ENCODE data around the gene RPP25L. TPM values are rescaled to one million over a fixed set of nuclear protein-coding genes. Genes with fewer than 3 reads are reported as not detected.

Gene RPP25L
- total and polyA plus RNA-seq, 9 of the 15 experiments (the other 6 are each of a cell fraction or from before 2014, with no cell fraction given): 16.3 to 43.7 (median 29.0) TPM

DNA sequence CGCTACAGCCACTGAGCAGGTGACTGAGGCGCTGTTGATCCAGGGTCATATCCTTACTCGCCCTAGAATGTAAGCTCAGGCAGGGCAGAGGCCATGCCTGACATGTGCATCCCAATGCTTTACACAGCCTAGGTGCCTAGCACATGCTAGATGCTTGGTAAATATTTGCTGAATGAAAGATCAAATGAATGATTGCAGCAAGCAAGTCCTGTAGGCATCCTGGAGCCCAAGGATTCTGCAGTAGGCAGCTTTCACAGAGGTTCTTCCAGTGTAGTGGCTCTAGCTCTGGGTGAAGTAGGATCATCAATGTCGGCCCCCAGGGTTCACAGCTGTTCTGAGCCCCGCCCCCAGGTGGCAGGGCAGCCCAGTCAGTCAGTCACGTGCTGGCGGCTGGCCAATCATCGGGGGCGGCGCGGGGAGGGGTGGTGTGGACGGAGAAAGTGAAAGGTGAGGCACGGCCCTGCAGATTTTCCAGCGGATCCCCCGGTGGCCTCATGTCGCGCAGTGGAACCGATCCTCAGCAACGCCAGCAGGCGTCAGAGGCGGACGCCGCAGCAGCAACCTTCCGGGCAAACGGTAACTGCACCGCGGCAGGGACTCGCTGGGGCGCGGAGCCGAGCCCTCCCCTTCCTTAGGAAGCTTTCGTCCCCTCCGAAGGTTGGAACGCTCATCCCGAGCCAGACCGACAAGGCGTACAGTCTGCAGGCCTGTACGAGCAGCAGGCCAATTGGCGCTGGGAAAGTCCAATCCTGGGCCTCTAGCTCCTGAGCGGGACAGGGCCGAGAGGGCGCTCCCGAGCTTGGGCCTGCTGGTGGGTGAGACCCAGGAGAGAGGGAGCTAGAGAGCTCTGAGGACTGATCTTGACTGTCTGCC is 34.5 kb upstream of the RPP25L start, which contains the start of gene GALT (continued):
- TF ChIP-seq, protein P1, sequence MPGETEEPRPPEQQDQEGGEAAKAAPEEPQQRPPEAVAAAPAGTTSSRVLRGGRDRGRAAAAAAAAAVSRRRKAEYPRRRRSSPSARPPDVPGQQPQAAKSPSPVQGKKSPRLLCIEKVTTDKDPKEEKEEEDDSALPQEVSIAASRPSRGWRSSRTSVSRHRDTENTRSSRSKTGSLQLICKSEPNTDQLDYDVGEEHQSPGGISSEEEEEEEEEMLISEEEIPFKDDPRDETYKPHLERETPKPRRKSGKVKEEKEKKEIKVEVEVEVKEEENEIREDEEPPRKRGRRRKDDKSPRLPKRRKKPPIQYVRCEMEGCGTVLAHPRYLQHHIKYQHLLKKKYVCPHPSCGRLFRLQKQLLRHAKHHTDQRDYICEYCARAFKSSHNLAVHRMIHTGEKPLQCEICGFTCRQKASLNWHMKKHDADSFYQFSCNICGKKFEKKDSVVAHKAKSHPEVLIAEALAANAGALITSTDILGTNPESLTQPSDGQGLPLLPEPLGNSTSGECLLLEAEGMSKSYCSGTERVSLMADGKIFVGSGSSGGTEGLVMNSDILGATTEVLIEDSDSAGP (CRISPR knock-in tag; IDR thresholded peaks at IDR 0.05): peak; percentile 65; the same call in 1 of the 2 replicates
- TF ChIP-seq, protein P2, sequence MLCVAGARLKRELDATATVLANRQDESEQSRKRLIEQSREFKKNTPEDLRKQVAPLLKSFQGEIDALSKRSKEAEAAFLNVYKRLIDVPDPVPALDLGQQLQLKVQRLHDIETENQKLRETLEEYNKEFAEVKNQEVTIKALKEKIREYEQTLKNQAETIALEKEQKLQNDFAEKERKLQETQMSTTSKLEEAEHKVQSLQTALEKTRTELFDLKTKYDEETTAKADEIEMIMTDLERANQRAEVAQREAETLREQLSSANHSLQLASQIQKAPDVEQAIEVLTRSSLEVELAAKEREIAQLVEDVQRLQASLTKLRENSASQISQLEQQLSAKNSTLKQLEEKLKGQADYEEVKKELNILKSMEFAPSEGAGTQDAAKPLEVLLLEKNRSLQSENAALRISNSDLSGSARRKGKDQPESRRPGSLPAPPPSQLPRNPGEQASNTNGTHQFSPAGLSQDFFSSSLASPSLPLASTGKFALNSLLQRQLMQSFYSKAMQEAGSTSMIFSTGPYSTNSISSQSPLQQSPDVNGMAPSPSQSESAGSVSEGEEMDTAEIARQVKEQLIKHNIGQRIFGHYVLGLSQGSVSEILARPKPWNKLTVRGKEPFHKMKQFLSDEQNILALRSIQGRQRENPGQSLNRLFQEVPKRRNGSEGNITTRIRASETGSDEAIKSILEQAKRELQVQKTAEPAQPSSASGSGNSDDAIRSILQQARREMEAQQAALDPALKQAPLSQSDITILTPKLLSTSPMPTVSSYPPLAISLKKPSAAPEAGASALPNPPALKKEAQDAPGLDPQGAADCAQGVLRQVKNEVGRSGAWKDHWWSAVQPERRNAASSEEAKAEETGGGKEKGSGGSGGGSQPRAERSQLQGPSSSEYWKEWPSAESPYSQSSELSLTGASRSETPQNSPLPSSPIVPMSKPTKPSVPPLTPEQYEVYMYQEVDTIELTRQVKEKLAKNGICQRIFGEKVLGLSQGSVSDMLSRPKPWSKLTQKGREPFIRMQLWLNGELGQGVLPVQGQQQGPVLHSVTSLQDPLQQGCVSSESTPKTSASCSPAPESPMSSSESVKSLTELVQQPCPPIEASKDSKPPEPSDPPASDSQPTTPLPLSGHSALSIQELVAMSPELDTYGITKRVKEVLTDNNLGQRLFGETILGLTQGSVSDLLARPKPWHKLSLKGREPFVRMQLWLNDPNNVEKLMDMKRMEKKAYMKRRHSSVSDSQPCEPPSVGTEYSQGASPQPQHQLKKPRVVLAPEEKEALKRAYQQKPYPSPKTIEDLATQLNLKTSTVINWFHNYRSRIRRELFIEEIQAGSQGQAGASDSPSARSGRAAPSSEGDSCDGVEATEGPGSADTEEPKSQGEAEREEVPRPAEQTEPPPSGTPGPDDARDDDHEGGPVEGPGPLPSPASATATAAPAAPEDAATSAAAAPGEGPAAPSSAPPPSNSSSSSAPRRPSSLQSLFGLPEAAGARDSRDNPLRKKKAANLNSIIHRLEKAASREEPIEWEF (CRISPR knock-in tag; IDR thresholded peaks at IDR 0.05): no peak
- TF ChIP-seq, protein P3, sequence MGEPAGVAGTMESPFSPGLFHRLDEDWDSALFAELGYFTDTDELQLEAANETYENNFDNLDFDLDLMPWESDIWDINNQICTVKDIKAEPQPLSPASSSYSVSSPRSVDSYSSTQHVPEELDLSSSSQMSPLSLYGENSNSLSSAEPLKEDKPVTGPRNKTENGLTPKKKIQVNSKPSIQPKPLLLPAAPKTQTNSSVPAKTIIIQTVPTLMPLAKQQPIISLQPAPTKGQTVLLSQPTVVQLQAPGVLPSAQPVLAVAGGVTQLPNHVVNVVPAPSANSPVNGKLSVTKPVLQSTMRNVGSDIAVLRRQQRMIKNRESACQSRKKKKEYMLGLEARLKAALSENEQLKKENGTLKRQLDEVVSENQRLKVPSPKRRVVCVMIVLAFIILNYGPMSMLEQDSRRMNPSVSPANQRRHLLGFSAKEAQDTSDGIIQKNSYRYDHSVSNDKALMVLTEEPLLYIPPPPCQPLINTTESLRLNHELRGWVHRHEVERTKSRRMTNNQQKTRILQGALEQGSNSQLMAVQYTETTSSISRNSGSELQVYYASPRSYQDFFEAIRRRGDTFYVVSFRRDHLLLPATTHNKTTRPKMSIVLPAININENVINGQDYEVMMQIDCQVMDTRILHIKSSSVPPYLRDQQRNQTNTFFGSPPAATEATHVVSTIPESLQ (CRISPR knock-in tag; IDR thresholded peaks at IDR 0.05): 0 out of 2 replicates have a peak, but pooled peaks have one; percentile 17
- TF ChIP-seq FOXK2 (conservative IDR thresholded peaks at IDR 0.05 in 1 of 2, IDR thresholded peaks at IDR 0.05 in 1 of 2; ENCODE audit: low read depth in 2 of 2): peak; percentile 37 to 70; a peak in 3 of 4 replicates
- TF ChIP-seq MCM7 (IDR thresholded peaks at IDR 0.05): no peak
- TF ChIP-seq RAD21 (CRISPR knock-in tag; conservative IDR thresholded peaks at IDR 0.05 in 1 of 2, IDR thresholded peaks at IDR 0.05 in 1 of 2): 0 out of 4 replicates have a peak, but pooled peaks of 1 of the 2 experiments have one; percentile 31
- TF ChIP-seq TEAD4 (IDR thresholded peaks at IDR 0.05; ENCODE audit: low read length): no peak
- no peak for TF ChIP-seq TEAD4 (CRISPR knock-in tag; IDR thresholded peaks at IDR 0.05; ENCODE audit: borderline replicate concordance)
- TF ChIP-seq CXXC5 (CRISPR knock-in tag; IDR thresholded peaks at IDR 0.05): peak; percentile 52
- TF ChIP-seq SIN3A (IDR thresholded peaks at IDR 0.05; ENCODE audit: borderline replicate concordance in 2 of 2, control insufficient read depth in 1 of 2, low read depth in 2 of 2, low read length in 2 of 2): peak; percentile 42 to 86; a peak in 2 of 4 replicates
- TF ChIP-seq L3MBTL2 (IDR thresholded peaks at IDR 0.05): peak; percentile 69
- TF ChIP-seq, protein P4, sequence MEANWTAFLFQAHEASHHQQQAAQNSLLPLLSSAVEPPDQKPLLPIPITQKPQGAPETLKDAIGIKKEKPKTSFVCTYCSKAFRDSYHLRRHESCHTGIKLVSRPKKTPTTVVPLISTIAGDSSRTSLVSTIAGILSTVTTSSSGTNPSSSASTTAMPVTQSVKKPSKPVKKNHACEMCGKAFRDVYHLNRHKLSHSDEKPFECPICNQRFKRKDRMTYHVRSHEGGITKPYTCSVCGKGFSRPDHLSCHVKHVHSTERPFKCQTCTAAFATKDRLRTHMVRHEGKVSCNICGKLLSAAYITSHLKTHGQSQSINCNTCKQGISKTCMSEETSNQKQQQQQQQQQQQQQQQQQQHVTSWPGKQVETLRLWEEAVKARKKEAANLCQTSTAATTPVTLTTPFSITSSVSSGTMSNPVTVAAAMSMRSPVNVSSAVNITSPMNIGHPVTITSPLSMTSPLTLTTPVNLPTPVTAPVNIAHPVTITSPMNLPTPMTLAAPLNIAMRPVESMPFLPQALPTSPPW (CRISPR knock-in tag; IDR thresholded peaks at IDR 0.05): peak; percentile 76

Data from K562 (cell line).